Astrocyte (in vitro differentiated cells and primary cell): ENCODE measurements around the gene PRR36.

Source experiments
- EZH2 ChIP-seq: IDR thresholded peaks from 2 replicates; pipeline ENCODE4 v1.6.1; 2012; ENCODE audit warnings: mild to moderate bottlenecking, low read length, inconsistent platforms; ENCODE audit not compliant: insufficient read depth
- TF ChIP-seq, protein P1 (sequence below): IDR thresholded peaks from 2 replicates; pipeline ENCODE4 v1.5.1; 2011; ENCODE audit warnings: low read depth, mild to moderate bottlenecking, inconsistent platforms, low read length, moderate library complexity; ENCODE audit not compliant: insufficient read depth

DNA sequence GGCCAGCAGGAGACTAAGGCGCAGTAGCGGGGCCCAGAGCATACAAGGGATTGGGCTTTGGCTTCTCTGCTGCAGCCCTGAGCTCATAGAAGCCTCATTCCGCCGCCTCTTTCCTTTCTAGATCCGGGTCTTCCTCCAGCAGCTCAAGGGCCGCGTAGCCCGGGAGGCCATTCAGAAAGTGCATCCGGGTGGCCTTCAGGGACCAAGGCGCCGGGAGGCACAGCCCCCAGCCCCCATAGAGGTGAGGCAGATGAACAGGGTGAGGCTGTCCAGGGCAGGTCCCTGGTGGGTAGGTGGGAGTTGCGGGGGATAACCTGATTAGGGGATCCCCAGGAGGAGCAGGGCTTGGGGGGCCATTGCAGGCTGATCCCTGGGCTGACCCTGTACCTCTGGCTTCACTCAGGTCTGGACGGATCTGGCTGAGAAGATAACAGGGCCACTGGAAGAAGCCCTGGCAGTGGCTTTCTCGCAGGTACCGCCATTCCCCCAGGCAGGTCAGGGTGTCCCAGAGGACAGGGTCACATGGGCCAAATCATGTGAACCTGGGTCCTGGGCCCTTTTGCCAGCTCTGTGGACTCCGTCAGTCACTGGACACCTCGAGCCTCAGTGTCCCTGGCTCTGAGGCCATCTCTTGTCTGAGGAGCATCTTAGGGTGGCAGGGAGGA lies 47.2 kb upstream of the PRR36 start:
- TF ChIP-seq, protein P1, sequence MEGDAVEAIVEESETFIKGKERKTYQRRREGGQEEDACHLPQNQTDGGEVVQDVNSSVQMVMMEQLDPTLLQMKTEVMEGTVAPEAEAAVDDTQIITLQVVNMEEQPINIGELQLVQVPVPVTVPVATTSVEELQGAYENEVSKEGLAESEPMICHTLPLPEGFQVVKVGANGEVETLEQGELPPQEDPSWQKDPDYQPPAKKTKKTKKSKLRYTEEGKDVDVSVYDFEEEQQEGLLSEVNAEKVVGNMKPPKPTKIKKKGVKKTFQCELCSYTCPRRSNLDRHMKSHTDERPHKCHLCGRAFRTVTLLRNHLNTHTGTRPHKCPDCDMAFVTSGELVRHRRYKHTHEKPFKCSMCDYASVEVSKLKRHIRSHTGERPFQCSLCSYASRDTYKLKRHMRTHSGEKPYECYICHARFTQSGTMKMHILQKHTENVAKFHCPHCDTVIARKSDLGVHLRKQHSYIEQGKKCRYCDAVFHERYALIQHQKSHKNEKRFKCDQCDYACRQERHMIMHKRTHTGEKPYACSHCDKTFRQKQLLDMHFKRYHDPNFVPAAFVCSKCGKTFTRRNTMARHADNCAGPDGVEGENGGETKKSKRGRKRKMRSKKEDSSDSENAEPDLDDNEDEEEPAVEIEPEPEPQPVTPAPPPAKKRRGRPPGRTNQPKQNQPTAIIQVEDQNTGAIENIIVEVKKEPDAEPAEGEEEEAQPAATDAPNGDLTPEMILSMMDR, result no peak
- TF ChIP-seq EZH2, result no peak
